Tongue (tissue), 2 donors: ENCODE measurements around the gene STXBP4. TPM values are rescaled to one million over a fixed set of nuclear protein-coding genes. Genes with fewer than 3 reads are reported as not detected.
A peak's percentile ranks its signal among the peaks of the same experiment; 100 is the strongest.

Experiments used
- DNase-seq: peaks from one replicate; pipeline ENCODE4 v3.0.0-alpha.2; 2015
- total RNA-seq: library from RNA; depleted of rRNA; stranded (reverse); fragments of >200 nt; gene quantifications from one replicate; pipeline ENCODE4 v1.2.3, GENCODE V29; 2014

STXBP4 gene
- total RNA-seq, 1 donor from 2014 or later, result 28.4 TPM

DNA sequence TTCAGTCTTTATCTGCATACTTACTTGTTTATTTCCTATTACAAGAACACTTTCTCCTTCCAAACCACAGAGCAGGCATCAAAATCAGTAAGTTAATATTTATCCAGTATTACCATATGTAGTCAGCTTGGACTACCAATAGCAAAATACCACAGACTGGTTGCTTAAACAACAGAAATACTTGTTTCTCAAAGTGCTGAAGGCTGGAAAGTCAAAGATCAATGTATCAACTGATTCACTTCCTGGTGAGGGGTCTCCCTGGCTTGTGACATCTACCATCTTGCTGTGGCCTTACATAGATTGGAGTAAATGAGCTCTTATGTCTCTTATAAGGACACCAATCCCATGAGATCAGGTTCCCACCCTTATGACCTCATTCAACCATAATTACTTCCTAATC is 2.6 kb downstream of the STXBP4 start:
- DNase-seq, result no peak

DNA sequence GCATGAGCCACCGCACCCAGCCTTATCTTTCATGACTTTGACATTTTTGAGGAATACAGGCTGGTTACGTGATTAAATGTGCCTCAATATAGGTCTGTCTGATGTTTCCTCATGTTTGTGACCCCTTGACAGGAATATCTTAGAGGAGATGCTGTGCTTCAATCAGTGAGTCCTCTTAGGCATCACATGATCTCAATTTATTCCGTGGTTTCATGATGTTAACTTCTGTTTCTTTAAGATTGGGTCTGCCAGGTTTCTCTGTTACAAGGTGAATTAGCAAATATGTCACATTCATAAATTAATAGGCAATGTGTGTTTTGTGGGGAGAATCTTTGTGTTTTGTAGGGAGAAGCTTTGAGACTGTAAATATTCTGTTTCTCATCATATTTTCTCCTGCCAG is 3.3 kb downstream of the STXBP4 start:
- DNase-seq, result no peak

DNA sequence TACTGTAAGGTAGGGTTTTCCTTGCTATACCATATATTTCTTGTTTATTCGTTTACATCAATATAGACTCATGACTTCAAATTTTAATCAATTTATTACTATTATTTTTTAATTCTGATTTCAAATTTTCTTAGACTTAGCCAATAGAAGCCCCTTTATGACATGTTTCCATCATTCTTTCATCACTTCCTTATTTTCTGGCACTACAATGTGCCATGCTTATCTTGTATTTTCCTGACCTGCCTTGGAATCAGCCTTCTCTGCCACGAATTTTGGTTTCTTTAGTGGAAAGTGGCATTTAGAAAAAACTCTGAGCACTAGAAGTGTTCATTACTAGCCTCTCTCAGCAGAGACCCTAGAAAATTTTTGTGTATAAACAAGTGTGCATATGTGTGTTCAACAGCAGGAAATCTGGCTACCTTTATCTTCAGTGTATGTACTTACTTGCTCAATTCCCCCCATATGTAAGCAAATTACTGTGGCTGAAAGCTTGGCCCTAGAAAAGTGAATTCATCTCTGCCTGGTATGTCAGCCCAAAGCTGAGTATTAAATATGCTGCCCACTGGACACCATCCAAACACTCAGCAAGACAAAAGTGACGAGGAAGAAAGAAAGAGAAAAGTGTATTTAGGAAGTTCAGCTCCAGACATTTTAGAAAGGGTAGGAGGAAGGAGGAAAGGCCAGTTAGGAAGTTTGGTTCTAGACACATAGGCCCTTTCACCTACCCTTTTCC is 4.0 kb downstream of the STXBP4 start:
- no peak for DNase-seq

DNA sequence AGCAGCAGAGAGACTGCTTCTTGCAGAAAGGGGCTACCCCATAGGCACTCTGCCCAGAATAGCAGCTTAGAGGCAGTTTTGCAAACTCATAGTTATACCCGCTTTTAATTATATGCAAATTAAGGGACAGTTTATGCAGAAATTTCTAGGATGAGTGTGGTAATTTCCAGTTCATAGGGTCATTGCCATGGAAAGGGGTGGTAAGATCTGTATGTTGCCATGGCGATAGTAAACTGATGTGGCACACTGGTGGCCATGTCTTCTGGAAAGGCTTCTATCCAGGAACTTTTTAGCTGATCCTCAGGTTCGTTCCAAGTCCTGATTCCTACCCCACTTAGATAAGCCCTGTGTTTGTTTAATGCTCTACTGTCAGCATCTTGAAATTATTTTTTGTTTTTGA is 6.2 kb downstream of the STXBP4 start:
- no peak for DNase-seq

DNA sequence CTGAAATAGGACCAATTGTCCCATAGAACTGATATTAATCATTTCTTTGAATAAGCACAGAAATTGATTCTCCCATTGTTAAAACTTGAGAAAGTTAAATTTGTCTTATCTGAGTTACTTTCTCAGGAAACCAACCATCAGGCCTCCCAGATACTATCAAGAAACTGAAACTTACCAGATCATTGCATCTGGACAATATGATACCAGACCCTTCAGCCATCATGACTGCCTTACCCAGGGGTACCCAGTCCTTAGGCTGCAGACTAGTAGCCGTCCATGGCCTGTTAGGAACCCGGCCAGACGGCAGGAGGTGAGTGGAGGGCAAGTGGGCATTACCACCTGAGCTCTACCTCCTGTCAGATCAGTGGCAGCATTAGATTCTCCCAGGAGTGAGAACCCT is 7.8 kb downstream of the STXBP4 start:
- DNase-seq, result no peak

DNA sequence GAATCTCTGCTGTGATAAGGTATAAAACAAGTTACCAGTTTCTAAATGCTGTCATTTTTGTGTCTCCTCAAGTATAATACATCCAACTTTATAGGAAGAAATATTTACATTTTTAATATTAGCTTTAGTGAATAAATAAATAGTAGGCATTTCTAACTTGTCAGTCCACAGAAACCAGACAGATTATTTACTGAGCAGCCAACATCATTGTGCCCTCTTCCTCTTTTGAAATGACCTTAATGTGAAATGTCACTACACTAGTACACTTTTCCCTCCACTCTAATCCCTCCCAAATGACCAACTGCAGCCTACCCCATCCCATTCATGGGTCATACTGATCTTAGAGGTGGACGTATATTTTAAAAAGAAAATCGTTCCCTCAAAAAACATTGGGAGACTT is 9.2 kb downstream of the STXBP4 start:
- DNase-seq, result no peak

DNA sequence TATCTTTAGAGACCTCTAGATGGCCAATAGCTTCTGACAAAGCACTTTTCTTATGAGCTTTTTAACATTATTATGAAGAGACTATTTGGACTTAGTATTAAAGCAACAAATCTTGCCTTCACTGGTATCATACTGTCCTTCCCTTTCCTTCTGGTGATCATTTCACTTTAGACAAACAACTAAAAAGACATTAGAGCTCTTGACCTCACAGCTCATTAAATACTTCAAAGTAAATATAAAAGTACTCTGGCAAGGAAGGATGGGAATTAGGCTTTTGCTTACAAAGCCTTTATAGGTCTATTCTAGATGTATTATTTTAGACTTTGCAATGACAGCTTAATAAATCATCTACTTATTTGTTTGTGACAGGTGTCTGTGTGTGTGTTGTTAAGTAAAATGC is 11.1 kb downstream of the STXBP4 start:
- no peak for DNase-seq

DNA sequence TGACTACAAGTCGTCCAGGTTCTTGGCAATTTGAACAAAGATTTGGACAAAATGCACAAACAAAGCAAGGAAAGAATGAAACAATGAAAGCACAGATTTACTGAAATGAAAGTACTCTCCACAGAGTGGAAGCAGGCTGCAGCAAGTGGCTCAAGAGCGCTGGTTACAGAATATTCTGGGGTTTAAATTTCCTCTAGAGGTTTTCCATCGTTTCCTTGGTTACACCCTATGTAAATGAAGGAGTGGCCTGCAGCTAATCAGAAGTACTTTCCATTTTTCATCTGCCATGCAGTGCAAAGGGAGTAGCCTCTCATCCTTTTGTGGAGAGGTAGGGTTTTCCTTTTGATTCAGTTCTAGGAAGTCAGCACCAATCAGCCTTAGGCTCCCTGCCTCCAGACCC is 11.8 kb downstream of the STXBP4 start:
- no peak for DNase-seq

DNA sequence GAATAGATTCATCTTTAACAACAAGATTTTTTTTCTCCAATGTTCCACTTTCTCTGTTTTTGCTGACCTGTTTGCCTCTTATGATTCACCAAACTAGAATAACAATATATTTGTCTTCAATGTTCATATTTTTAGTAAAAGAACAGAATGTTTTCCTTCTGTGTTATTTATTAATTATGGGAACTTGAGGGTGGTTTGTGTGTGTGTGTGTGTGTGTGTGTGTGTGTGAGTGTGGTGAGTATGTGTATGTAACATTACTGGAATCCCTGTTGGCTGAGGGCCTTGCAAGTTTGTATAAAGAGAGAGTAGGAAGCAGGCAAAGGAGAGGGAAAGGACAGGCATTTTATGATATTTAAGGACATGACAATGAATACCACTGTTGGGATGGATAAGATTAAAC is 13.8 kb downstream of the STXBP4 start:
- DNase-seq, result no peak

DNA sequence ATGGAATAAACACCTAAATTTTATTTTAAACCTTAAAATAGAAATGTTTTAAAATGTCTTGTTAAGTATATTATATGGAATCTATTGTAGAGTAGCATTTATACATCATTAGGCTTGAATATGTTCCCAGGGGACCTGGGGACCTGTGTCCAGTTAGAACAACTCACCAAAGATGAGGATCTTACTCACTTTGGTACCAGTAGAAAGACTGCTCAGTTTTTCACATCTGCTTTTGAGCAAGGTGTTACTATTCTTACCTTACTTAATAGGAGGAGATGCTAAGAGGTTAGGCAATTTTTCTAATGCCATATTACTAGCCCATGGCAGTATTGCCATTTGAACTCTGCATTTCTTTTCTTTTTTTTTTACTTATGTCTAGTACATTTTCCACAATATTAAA is 14.7 kb downstream of the STXBP4 start:
- no peak for DNase-seq

DNA sequence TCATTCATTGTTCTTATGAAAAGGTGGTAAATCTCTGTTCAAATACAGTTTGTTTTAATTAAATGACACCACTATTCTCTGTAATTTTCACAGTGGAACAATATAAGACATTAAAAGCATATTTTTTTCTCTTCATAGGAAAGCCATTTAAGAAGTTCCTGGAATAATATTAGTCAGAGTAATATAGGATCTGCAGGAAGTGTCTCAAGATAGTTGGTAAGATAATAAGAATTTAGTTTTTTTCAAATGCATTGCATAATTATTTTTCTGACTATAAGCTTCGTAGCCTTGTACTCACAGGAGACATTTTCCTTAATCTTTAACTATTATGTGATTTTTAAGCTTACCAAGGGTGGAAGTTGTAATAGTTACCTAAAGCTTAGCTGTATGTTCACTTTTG is 16.9 kb downstream of the STXBP4 start:
- no peak for DNase-seq

DNA sequence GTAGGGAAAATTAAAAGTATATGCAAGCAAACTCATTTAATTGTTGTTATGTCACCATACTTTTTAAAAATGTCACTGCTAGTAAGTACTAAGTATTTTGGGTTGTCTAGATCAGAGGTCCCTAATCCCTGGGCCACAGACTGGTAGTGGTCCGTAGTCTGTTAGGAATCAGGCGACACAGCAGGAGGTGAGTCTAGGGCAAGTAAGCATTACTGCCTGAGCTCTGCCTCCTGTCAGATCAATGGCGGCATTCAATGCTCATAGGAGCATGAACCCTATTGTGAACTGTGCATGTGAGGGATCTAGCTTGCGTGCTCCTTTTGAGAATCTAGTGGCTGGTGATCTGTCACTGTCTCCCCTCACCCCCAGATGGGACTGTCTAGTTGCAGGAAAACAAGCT is 21.6 kb downstream of the STXBP4 start:
- no peak for DNase-seq

DNA sequence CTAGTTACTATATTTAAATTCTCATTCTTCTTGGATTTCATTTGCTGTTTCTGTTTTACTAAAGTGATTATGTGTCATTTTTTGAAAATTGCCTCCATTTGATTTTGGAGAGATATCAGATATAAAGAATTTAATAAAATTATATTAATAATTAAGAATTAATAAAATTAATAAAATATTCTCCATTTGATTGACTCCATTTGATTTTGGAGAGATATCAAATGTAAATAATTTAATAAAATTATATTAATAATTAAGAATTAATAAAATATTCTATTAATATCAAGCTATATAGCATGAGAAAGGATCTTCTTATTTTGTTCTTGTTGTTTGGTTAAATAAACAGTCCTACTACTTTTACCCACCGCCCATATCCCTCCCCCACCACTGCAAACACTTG is 23.0 kb downstream of the STXBP4 start:
- no peak for DNase-seq

DNA sequence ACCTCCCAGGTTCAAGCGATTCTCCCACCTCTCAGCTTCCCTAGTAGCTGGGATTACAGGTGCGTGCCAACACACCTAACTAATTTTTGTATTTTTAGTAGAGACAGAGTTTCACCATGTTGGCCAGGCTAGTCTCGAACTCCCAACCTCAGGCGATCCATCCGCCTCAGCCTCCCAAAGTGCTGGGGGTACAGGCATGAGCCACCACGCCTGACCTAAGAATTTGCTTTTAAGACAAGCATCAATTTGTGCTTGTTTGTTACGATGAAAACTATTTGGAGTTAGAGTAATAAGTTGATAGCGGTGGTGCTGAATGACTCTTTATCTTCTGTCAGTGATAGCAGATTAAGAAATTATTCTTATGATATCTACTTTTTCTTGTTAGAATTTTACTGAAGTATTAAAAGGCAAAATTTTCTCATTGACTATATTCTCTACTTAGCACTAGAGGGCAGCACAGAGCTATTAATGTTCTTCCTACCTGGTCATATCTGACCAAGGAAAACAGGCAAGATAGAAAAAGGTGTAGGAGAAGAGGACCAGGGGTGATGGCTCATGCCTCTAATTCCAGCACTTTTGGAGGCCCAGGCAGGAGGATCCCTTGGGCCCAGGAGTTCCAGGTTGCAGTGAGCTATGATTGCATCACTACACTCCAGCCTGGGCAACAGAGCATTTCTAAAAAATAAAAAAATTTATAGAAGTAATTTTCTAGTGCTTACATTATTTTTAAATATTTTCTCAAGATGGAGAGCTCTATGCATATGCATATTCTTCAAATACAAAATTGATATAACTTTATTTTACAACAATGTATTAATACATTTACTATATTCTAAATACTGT is 24.5 kb downstream of the STXBP4 start:
- DNase-seq, result peak; percentile 77

DNA sequence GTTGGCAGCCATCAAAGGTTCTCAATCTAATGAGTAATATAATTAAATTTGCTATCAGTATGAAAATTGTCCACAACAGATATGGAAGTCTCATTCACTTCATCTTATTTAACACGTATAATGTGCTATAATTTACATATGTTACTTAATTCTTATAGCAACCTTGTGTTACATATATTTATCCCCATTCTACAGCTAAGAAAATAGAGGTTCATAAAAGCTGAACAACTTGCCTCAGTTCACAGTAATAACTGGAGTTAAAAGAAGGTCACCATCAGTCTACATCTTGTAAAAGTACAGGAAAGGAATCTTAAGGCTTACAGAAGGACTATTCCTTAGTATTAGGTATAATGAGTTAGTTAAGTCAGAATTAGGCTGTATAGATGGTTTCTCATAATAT is 27.9 kb downstream of the STXBP4 start:
- no peak for DNase-seq

DNA sequence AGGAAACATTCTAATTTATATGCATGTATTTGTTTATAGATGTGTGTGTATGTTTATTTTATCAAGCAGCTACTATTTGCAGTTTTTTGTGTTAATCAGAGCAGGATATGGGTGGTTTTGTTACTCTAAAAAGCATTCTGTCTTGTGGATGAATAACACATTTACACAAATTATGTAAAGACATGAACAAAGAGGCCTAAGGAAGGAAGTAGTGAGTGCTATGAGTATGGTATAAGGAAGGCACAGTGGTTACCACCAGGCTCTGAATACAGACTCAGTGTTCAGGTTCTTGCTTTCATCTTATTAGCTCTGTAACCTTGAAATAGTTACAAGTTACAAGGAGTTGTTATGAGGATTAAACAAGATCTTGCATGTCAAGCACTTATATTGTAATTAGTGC is 33.9 kb downstream of the STXBP4 start:
- no peak for DNase-seq

DNA sequence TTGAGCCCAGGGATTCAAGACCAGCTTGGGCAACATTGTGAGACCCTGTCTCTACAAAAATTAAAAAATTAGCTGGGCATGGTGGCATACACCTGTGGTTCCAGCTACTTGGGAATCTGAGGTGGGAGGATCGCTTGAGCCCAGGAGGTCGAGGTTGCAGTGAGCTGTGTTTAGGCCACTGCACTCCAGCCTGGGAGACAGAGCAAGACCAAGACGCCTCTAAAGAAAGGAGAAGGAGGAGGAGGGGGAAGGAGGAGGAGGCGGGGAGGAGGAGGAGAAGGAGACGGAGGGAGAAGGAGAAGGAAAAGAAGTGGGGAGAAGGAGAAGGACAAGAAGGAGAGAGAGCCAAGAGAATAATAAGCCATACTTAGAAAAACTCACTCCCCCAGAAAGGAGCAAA is 35.9 kb downstream of the STXBP4 start:
- no peak for DNase-seq

DNA sequence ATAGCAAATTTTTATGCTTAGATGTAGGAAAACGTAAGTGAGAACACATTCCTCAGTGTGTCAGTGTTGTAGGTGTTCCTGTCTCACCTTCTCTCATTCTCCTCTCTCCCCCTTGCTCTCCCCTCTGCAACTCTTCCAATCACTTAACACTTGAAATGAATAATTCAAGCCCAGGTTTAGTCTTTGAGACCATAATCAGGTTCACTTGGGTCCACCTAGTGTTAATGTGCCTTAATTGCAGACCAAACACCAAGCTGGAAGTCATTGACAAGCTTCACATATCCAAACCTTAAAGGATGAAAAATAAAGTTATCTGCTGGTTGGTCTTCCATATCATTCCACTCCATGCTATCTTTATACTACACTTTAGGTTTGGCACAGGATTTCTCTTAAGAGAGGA is 37.0 kb downstream of the STXBP4 start:
- DNase-seq, result peak; percentile 1

DNA sequence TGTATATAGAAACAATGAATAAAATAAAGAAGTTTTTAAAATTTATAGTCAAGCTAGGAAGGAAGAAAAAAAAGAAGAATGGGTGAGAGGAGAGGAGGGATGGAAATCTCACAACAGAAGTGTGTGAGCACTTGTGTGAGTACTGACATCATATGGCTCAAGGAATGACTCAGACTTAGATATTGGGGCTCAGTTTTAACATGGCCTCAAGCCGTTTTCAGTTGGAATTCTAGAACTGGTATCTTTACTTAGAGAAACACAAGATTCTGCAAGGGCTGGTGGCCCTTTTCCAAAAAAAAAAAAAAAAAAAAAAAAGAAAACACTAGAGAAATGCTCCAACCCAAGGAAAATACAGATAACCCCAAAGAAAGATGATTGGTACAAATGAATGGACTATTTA is 55.1 kb downstream of the STXBP4 start:
- DNase-seq, result no peak

DNA sequence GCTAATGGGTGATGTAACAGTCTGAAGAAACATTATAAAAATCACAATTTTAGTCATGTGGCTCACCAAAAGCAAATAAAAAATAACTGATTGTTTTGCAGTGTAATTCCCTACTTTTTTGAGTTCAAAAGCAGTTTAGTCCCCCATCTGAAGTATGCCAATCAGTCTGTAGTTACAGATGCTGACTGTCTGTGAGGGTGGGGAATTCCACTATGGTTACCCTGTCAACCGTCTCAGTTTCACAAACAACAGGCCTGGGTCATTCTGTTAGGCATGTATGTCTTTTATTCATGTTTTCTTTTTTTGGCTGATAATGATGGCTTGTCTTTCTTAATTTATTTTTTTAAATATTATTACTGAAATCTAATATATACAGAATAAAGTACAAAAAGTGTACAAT is 69.3 kb downstream of the STXBP4 start:
- DNase-seq, result no peak

DNA sequence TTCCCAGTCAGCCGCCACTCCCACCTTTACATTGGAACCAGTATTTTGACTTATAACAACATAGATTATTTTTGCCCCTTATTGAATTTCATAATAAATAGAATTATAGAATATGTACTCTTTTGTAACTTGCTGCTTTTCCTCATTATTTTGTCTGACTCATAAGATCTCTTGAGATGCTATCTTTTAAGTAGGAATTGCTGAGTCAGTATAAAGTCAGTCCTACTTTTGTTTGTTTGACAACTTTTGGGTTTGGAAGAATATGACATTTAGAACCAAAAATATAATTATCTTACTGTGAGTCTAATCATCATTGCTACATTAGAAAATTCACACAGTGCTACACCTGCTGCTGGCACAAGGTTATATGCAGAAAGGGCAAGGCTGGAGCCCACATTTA is 69.7 kb downstream of the STXBP4 start:
- DNase-seq, result no peak

DNA sequence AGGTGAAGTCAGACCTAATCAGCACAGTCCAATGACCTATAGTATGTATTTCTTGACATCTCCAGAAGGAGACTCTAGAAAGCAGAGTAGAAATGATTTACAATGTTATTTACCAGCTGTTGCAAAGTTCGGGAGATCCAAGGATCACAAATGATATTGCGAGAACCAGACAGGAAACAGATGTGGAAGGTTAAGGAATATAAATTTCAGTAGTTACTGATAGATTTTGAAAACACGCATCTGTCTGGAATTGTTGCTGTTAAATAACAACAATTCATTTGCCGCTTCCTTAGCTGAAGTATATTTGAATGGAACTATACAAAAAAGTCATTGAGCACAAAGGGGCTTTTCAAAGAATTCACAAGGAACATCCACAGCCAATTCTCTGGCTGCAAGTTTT is 72.0 kb downstream of the STXBP4 start:
- no peak for DNase-seq

DNA sequence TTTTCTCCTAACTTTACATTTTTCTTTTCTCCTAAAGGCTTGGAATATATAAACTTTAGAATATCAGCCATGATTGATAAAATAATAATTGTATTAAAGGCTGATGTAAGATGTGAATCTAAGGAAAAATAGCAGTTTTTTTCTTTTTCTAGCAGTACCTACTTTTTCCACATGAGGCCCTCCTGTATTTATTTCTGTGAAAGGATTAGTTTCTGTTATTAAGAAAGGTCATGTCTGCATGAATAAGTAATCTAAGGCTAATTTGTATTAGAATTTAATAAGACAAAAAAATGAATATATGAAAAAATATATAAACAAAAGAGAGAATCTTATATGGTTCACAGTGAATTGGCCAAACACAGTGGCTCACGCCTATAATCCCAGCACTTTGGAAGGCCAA is 85.3 kb downstream of the STXBP4 start:
- no peak for DNase-seq

DNA sequence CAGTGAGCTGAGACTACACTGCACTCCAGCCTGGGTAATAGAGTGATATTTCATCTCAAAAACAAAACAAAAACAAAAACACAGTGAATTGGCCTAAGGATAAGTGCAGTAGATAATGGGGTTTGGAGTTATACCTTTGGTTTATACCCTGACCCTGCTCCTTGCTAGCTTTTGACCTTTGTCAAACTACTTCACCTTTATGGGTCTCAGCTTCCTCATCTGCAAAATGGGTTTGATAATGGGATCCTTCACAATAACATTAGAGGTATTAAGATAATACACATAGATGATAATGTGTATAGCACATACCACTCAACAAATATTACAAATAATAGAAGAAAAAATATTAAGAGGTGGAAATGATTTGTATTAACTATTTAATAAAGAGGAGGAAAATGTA is 85.9 kb downstream of the STXBP4 start:
- DNase-seq, result no peak
